ENCODE data around the gene RAB9B.
"Not testable (repeated sequence)": the region's sequence is repeated elsewhere in the genome, so short reads cannot be mapped to it uniquely, and the experiment has no call there.

RAB9B gene, protein sequence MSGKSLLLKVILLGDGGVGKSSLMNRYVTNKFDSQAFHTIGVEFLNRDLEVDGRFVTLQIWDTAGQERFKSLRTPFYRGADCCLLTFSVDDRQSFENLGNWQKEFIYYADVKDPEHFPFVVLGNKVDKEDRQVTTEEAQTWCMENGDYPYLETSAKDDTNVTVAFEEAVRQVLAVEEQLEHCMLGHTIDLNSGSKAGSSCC
- long read RNA-seq, donor 1: 0 reads
- long read RNA-seq, donor 2: 0 reads
- long read RNA-seq, donor 3, partial matches to known transcripts: 0 of 1 reads
- long read RNA-seq, donor 3, other reads (novel, unspliced or antisense): 0 of 1 reads
- long read RNA-seq, donor 4: 0 reads
- long read RNA-seq, donor 5: 0 reads
- long read RNA-seq, donor 6, partial matches to known transcripts: 0 of 1 reads
- long read RNA-seq, donor 6, other reads (novel, unspliced or antisense): 0 of 1 reads
- long read RNA-seq, donor 7: 0 reads
- long read RNA-seq, donor 8: 0 reads

GRCh38 chrX:103831803-103832544, at the start of gene RAB9B:
Gene RAB9B, minus strand, starts transcription at chrX:103832257. Its CDS starts 6,473 bp downstream, at chrX:103825784.
- peak; percentile 63 for DNase-seq

DNA sequence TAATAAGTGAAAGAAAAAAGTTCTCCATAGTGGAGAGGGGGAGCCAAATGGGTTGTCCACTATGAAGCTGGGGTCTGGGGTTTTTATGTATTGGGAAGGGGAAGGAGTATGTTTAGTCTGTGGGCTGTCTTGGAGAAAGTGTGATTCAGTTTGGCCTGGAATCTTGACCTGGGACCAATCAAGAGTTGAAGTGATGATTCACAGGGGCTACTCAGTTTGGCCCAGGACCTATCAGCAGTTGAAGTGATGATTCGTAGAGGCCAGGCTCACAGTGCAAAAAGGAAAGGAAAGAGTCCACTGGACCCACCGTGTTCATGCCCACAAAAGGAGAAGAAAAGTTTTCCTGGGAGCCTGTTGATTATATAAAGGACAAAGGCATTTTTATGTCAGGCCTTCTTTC, 47.3 kb upstream of the RAB9B start:
- no peak for DNase-seq

DNA sequence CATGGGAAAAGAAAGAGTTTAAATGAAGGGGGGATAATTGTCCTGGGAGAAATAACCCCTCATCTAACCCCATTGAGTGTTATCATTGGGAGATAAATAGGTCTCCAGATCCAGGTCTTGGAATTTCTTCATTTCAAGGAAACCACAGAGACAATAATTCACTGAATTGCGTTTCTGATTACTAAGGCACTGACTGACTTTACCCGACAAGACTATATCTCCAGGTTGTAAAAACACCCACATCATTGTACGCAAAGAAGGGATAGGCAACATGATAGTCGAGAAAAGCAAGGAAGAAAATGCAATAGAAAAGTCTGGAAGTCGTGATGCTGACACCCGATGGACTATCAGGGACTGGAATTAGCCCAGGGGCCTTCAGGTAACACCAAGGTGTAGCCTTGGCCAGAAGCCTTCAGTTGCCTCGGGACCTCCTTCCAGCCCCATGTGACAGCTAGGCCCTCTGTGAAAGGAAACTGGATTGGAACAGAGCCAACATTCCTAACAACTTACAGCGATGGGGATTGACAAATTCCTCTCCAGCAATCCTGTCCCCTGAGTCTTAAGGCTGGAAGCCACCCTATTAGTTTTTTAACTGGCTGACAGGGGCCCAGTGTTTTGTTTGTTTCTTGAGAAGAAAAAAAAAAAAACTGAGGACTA, 46.5 kb upstream of the RAB9B start:
- no peak for DNase-seq

DNA sequence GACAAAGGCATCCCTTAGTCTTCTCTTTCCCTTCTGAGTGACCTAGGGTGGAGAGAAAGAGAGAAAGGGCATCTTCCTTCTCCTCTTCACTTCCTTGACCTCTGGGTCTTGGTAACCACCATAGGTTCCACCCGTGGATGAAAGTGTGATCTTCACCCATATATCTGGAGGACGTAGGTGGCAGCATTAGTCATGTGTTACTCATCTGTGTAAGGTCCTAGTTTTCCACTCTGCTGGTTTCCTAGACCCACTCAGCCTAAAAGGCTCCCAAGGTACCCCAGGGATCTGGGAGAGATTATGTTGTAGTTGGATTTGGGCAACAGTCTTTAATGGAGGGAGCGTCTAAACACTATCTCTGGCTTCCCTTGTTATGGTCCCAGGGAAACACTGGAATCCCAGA, 45.5 kb upstream of the RAB9B start:
- DNase-seq: no peak

DNA sequence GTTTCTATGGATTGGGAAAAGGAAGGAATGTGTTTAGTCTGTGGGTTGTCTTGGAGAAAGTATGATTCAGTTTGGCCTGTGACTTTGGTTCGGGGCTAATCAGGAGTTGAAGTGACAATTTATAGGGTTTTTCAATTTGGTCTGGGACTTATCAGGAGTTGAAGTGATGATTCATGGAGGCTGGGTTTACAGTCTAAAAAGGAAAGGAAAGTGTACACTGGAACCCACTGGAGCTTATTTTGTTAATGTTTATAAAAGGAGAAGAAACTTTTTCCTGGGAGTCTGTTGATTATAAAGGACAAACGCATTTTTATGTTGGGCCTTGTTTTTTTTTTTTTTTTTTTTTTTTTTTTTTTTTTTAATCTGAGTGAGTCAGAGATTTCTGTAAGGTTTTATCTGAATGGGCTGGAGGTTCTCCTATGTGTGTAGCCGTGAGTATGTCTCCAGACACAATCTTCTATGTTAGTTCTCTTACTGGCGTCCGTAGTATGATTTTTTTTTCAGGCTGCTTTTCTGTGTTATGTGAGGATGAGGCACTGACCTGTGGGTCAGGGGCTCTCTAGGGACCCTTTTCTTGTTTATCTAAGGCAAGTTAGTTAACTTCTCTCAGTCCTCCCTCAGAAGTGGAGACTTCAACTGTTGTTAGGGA, 33.0 kb upstream of the RAB9B start:
- no peak for DNase-seq

DNA sequence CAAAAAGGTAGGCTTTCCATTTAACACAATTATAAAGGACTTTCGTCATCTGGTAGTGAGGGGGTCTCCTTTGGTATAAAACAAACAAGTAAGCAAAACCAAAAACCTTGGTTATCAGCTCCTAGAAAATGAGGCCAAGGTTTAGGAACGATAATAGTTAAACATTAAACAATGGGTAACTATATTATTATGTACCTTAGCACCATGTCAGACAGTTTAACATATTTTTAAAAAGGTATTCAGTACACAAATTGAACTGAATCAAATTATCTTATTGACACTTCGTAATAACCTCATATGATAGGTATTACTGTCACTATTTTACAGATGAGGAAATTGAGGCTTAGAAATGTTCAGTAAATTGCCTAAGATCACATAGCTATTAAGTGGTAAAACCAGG, 32.1 kb upstream of the RAB9B start:
- DNase-seq: no peak

- no peak for DNase-seq
Observed at GRCh38 chrX:103861200-103861599, 29.1 kb upstream of the RAB9B start.

GRCh38 chrX:103849558-103849957, 17.5 kb upstream of the RAB9B start:
- no peak for DNase-seq

DNA sequence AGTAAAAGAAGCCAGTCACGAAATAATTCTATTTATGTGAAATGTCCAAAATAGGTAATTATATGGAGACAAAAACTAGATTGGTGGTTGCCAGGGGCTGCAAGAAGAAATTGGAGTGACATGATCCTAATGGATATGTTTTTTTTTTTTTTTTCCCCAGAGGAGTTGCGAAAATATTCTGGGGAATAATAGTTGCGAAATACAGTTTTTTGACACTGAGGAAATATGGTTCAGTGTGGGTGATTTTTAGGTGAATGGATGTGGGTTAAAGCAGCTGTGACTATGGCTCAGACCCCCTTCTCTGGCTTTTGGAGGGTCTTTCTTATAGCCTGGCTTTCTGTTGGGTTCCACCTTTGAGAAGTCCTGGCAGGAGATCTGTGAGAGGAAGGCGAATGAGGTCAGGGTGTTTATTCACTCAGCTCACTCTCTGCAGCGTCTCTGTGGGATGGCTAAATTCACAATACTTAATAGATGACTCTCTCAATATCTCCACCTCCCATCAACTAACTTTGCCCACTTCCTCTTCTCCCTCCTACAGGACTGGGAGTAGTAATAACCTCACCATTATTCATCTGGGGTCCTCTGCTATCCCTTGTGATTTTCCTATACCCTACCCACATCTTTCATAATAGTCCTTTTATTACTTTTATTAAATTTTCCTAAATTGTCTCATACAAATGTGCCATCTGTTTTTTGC, 15.3 kb upstream of the RAB9B start:
- no peak for DNase-seq

- no peak for DNase-seq
Observed at GRCh38 chrX:103846386-103846785, 14.3 kb upstream of the RAB9B start.

DNA sequence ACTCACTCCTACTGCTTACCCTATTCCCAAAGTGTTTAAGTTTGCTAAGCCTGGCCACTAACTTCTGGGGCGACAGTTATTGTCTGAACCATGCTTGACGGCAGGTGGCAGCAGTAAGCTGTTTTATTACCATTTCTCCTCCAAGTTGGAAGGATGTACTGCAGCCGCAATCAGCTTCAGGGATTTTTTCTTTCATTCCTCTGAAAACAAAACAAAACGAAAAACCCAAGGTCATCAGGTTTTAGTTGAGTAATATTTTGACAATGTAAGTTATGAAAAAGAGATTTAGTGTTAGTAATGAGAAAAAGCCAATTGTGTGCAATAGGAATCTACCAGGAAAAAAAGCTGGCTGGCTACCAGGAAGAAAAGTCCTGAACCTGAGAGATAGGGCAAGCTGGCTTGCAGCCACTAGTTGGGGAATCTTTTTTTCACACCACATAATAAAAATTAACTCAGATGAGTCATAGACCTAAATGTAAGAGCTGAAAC, 13.2 kb upstream of the RAB9B start:
- peak; percentile 26 for DNase-seq

DNA sequence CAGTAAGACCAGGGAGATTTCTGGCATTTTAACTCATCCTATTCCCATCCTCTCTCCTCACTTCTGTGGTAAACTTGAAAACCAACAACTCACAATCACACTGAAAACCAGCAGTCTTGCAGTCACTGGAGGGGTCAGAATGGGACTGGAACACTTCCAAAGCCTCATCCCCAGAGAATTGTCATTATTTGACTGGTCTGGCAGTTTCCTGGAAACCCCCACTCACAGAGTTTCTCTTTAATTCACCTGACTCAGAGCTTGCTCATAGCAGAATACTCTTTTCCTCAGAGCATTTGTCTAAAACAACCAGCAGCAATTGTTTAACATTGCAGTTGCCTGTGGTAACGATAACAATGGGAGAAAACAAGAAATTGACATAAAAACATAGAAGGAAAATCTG, 7.3 kb upstream of the RAB9B start:
- no peak for DNase-seq

GRCh38 chrX:103831342-103831802, 685 bp downstream of the RAB9B start:
- no peak for DNase-seq

DNA sequence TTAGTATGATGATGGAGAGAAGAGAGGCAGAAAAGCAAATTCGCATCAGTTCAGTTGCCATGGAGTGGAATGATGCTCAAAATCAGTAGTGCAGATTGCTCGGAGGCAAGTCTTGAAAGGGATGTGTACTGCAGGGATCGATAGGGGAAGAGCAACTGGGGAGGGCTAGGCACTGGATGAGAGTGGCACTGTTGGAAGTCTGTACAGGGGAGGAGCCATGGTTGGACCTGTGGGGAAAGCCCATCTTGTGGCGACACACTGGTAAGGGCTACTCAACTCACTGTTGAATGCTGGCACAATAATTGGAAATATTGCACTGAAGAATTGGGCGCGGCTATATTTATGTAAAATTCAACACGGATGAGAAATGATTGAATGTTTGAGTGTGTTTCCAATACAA, 1.2 kb downstream of the RAB9B start:
- no peak for DNase-seq

DNA sequence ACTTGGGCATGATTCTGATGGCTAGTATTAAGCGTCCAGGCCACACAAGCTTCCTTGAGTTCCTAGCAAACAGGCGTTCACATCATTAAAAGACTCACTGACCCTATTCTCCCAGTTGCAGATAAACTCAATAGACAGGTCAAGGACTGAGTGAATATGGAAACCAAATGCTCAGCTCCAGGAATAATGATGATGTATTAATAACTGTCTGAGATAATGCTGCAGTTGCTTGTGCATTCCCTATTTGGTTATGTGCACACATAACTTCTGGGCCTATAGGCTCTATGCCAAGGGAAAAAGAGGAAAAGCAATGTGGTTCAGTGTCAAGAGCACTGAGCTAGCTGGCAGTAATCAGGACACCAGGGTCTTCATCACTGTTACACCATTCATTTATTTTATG, 3.5 kb downstream of the RAB9B start:
- DNase-seq: no peak

DNA sequence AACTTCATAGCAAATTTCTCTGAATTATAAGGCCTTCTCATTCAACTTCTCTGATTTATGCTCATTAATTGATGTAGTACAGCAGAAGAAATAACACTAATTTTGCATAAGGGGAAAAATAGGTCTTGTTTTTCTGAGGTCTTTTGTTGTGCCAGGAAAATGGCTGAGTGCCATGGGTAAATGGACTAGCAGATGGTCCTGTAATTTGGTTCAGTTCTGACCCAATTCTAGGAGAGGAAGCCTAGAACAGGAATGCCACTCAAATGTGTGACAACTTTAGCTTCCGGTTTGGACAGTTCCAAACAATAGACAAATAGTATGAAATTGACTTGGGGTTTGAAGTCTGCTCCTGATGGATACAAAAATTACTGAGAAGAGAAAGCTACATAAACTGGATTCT, 6.2 kb downstream of the RAB9B start:
- no peak for DNase-seq

DNA sequence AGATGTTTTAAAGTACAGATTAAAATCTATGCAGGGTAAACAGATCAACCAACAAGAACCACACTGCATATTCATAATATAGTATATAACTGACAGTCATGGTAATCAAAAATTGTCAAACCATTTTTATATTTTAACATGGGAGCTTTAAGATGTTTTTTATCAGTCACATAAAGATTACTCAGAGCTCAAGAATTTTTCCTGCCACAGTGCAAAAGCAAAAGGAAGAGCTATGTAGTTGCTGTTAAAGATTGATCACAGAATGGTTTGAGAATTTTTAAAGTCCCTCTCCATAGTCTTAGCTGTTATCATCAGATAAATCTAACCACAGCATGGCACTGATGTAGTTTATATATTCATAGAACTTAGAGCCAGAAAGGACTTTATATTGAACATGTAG, 8.5 kb downstream of the RAB9B start:
- no peak for DNase-seq

GRCh38 chrX:103820802-103821201, 11.3 kb downstream of the RAB9B start:
- DNase-seq: not testable (repeated sequence)

GRCh38 chrX:103818842-103819619, 13.0 kb downstream of the RAB9B start:
- DNase-seq: no peak

DNA sequence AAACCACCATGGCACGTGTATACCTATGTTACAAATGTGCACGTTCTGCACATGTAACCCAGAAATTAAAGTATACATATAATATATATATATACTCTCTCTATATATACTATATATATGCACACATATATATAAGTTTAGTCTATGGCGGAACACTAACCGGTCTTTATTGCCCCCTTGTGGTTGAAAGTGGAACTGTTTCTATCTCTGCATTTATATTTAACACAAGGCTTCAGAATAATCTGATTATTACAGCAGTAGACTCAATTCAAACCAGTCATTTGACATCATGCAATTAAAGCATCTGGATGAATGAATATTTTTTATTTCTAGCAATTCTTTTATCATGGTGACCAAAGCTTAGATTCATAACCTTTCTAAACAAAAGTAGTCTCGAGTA, 14.6 kb downstream of the RAB9B start:
- DNase-seq: no peak

- DNase-seq: not testable (repeated sequence)
Observed at GRCh38 chrX:103817101-103817500, 15.0 kb downstream of the RAB9B start.
